Activated CD4-positive, alpha-beta T cell treated with anti-CD3 and anti-CD28 coated beads, Interleukin-2, amount 50 U/mL, for 1 hour (primary cell): Measurements from ENCODE around the gene PPP1CC.
"Not testable (repeated sequence)": the region's sequence is repeated elsewhere in the genome, so short reads cannot be mapped to it uniquely, and the experiment has no call there.

ENCODE experiments used
- DNase-seq: peaks from one replicate; pipeline ENCODE4 v3.0.0-alpha.2; 2020

PPP1CC gene

GRCh38 chr12:110750784-110751461 is 8.2 kb upstream of the PPP1CC start:
- DNase-seq, result no peak

GRCh38 chr12:110746550-110746949 is 3.9 kb upstream of the PPP1CC start:
- no peak for DNase-seq

- no peak for DNase-seq
These were observed 3.0 kb upstream of the PPP1CC start for GRCh38 chr12:110745542-110746284.

DNA sequence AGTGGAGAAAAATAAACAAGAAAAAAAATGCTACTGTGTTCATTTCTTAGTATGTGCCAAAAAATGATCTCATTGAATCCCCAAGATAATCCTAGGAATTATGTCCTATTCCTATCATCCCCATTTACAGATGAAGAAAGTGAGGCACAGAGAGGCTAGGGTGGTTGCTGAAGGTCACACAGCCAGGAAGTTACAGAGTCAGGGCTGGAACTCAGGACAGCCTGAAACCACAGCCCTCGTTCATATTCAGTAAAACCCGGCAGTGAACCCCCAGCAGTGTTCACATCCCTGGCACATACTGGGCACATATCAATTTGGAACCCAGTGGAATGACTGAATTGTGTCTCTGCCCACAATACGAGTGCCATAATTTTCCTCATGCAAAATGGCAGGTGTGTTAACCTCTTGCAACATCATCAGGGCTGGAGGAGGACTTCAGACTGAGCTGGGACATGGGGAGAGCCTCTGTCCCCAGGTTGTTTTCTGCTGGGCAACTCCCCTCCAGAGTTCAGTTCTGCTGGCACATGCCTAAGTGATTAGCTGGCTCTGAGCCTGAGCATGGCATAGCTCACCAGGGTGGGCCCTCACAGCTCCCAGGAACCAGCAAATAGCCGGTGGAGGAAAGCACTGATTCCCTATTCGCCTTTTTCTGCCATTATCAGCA is 2.0 kb upstream of the PPP1CC start:
- no peak for DNase-seq

DNA sequence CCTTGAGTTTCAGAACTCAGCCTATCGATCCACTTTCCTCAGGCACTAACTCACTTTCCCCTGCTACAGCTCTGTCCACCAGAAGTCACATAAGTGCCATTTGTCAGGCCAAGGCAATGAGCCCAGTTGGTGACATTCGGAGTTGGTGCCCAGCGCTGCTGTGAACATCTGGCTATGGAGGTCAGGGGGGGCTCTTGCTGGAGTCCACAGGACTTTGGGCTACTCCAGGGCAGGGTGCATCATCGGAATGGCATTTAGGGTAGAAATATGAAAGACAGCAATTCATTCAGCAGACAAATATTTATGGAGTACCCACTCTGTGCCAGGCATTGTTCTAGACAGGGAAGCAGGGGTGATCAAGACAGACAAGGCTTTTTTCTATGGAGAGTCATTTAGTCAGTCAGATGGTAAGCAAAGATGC is 1.5 kb upstream of the PPP1CC start:
- no peak for DNase-seq

GRCh38 chr12:110743571-110744093 is 941 bp upstream of the PPP1CC start:
- no peak for DNase-seq

DNA sequence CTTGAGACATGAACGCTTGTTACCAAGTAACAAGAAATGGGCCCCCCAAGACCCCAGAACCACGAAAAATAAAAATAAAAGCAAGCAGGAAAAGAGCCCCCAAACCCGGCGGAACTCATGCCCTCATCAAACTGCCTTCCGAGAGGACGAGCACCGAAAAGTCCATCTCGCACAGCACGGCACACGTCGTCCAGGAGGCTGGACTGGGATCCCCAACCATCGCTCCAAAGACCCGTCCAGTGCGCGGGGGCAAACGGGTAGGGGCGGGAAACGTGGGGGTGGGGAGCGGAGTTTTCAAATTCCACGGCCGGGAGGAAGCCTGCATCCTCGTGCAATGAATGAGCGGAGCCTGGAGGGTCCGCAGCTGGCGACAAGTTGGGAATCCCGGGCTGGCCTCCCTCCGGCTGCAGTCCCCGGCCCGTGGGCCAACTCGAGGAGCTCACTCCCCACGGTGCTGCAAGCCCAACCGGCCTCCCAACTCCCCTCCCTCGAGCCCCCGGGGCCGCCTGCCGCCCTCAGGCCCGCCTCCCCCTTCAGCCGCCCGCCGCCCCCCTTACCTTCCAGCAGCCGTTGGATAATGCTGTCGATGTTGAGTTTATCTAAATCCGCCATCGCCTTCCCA is 484 bp downstream of the PPP1CC start:
- DNase-seq, result no peak

GRCh38 chr12:110741341-110742095 is 1.2 kb downstream of the PPP1CC start:
- DNase-seq, result no peak

DNA sequence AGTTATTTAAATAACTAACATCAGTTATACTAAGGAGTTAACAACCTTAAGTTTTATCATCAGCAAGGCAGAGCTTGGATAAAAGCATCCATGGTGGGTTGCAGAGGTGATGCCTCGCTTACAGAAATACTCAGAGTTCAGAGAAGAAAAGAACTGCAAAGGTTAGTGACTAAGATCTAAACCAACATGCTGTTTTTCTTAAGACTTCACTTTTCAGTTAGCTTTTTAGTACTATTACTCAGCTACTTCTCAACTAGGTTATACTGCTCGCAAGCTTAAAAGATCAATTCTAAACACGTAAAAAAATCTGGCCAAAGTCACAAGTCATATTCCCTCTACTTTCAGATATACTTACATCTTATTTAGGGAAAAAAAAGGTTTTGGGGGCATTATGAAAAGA is 2.8 kb downstream of the PPP1CC start:
- no peak for DNase-seq

- DNase-seq, result no peak
These were observed 3.2 kb downstream of the PPP1CC start for GRCh38 chr12:110739488-110739887.

DNA sequence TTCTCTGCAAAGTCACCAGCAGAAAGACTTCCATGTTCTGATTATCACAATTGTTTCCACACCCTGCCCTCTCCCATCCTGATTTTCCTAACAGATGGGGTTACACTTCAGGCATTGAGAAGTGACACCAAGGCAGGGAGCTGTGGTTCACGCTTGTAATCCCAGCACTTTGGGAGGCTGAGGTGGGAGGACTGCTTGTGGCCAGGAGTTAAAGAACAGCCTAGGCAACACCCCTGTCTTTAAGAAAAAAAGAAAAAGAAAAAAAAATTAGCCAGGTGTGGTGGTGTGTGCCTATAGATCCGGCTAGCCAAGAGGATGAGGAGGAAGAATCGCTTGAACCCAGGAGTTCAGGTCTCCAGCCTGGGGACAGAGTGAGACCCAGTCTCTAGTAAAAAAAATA is 5.2 kb downstream of the PPP1CC start:
- DNase-seq, result no peak

- DNase-seq, result not testable (repeated sequence)
These were observed 5.7 kb downstream of the PPP1CC start for GRCh38 chr12:110737016-110737415.

DNA sequence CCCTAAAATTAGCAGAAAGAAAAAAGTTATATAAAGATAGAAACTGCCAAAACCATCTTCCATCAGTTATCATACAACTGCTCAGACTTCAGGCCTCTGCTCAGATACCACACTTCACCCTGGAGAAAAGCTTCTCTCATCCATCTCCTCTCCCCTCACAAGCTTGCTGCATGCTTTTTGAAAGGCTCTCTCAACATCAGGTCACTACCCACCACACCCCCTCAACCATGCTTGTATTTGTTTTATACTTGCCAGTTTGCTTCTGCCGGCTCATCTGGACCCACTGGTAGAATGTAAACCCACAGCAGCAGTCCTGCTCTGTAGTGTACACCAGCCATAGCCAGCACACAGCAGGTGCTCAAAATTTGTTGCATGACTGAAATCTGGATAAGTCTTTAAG is 8.8 kb downstream of the PPP1CC start:
- DNase-seq, result no peak

DNA sequence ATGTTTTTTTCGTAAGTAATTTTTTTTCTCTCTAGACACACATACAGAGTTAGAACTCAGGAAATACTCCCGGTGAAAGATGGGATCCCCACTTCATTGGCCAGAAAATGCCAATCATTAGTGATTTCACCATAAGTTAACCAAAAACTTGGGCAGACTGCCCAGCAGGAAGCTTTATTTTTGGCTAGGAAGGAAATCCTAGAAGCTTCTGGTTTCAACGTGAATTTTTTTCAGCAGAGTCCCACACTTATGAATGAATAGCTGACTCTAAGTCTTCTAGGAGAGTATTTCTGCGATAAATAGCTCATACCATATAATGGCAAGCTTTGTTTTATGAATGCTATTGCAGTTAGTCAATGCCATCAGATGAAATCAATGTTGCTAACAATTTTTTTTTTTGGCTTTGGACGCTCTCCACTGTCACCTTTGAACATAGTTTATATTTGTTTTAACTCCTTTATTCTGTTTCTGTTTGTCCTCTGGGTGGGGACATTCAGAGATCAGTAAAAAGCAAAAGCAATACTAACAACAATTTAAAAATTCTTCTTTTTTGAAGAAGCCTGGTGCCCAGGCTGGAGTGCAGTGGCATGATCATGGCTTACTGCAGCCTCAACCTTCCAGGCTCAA is 9.5 kb downstream of the PPP1CC start:
- no peak for DNase-seq

GRCh38 chr12:110732572-110732971 is 10.1 kb downstream of the PPP1CC start:
- no peak for DNase-seq

DNA sequence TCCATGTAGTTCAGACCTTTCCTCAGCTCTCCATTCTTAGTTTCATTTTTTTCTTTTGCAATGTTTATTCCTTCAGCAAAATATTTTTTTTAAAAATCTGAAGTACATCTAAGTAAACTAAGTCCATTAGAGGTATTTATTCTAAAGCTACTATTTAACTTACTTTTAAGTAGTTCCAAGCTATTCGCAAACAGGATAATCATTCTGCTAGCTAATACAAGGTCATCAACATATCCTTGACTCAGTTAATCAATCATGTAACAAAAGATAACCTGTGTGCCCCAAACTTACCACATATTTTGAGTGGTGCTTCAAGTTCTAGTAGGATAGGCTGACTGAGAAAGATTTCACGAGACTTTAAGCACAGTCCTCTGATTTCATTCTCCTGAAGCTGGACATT is 11.2 kb downstream of the PPP1CC start:
- DNase-seq, result no peak

DNA sequence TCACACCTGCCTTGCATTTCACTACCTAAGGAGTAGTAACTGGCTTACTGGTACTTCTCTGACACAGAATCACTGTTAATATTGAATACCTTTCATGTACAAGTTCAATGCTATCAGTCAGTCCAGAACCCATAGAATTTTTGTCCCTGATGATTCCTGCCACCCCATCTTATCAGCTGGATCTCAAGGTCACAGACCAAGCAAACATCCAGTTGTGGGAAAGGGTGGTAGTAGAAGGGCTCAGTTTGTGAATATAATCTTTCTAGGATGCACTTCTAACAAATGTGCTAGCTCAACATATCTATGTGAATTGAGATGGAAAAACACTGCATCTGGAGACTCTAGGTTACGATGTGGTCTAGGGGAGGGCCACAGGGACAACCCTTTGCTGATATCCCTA is 14.1 kb downstream of the PPP1CC start:
- DNase-seq, result no peak

GRCh38 chr12:110726708-110727369 is 15.9 kb downstream of the PPP1CC start:
- DNase-seq, result no peak

DNA sequence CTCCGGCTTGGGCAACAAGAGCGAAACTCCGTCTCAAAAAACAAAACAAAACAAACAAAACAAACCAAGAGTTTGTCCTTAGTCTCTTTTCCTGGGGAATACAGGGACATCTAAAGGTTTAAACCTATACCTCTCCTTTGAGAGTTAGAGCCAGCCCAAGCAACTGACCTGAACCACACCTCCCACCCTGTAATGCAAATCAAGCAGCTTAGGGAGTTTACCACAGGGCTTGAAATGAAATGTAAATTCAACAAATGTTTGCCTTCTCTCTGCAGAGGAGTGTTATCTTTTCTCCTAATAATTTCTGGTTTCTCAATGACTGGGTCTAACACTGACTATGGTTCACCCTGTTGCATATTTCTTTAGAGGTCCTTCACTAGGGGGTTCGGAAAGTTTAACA is 16.7 kb downstream of the PPP1CC start:
- no peak for DNase-seq

GRCh38 chr12:110725267-110725666 is 17.4 kb downstream of the PPP1CC start:
- no peak for DNase-seq

DNA sequence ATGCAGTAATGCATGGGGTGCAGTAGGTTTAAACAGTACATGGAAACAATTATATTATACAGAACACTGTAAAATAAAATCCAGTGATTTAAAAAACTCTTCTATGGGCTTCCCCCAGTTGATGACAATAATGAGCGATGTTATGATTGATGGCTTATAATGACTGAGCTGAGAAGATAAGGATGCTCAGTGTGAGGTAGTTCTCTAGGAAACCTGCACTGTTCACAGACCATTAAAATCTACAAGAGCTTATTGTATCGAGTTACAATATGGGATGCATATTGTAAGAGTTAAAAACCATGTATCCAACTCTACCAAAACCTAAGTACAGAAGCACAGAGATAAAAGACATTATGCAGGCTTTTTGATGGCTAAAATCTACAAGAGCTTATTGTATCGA is 19.8 kb downstream of the PPP1CC start:
- not testable (repeated sequence) for DNase-seq

DNA sequence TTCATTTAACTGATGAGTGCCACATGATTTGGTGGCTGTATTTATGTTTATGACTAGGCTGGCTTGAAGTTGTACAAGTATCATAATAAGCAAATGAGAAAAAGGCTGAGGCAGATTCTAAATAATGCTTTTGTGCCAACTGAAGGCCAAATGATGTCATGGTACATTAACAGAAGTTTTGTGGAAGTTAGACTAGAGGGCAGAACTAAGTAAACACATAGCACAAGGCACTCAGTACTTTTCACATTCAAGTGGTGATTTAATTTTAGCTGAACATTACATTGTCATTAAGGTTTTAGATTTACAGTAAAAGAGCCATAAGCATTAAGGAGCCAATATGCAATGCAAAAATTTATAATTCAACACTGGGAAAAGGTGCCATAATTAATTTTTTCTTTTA is 21.1 kb downstream of the PPP1CC start:
- DNase-seq, result no peak
